LNCaP clone FGC (cell line): ENCODE data around the gene LIX1.

ENCODE experiments used
- DNase-seq: peaks from one replicate; pipeline ENCODE4 v3.0.0-alpha.2; 2011; ENCODE audit warnings: low read depth
- H3K4me3 ChIP-seq: 2 replicates; pipeline ENCODE4 v1.5.1; 2011; ENCODE audit warnings: mild to moderate bottlenecking, low read depth, low read length, control low read depth
- TF ChIP-seq, protein P1 (sequence below): IDR thresholded peaks from 2 replicates; pipeline ENCODE4 v1.5.1; 2012; ENCODE audit warnings: mild to moderate bottlenecking; ENCODE audit not compliant: control insufficient read depth, insufficient read depth; ENCODE audit errors: extremely low read depth

Gene LIX1

GRCh38 chr5:97097326-97098230 lies 44.8 kb downstream of the LIX1 start:
- no peak for DNase-seq
- no peak overlapping the region for H3K4me3 ChIP-seq
- TF ChIP-seq, protein P1, sequence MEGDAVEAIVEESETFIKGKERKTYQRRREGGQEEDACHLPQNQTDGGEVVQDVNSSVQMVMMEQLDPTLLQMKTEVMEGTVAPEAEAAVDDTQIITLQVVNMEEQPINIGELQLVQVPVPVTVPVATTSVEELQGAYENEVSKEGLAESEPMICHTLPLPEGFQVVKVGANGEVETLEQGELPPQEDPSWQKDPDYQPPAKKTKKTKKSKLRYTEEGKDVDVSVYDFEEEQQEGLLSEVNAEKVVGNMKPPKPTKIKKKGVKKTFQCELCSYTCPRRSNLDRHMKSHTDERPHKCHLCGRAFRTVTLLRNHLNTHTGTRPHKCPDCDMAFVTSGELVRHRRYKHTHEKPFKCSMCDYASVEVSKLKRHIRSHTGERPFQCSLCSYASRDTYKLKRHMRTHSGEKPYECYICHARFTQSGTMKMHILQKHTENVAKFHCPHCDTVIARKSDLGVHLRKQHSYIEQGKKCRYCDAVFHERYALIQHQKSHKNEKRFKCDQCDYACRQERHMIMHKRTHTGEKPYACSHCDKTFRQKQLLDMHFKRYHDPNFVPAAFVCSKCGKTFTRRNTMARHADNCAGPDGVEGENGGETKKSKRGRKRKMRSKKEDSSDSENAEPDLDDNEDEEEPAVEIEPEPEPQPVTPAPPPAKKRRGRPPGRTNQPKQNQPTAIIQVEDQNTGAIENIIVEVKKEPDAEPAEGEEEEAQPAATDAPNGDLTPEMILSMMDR, result no peak

DNA sequence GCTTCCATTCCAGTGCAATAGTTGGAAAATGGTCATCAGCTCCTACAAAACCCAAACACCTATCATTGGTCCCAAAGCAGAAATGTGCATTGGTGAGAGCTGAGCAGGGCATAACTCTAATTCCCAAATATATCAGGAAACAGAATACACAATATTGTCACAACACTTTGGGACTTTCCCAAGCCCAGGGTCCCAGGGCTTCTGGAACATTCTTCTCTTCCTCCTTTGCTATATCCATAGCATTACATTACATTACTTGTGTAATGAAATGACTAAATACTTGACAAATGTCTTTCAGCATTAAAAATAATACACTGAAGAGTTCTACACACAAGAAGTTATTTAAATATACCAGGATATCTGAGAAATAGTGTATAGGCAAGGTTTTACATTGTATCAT lies 45.6 kb downstream of the LIX1 start:
- DNase-seq, result no peak
- TF ChIP-seq, protein P1, result no peak
- no peak overlapping the region for H3K4me3 ChIP-seq

GRCh38 chr5:97096191-97096590 lies 46.2 kb downstream of the LIX1 start:
- no peak for DNase-seq
- TF ChIP-seq, protein P1, result no peak
- no peak overlapping the region for H3K4me3 ChIP-seq

GRCh38 chr5:97095318-97095732 lies 47.1 kb downstream of the LIX1 start:
- DNase-seq, result no peak
- TF ChIP-seq, protein P1, result no peak
- no peak overlapping the region for H3K4me3 ChIP-seq

GRCh38 chr5:97094579-97095317 lies 47.7 kb downstream of the LIX1 start:
- TF ChIP-seq, protein P1, result no peak
- no peak for DNase-seq
- no peak overlapping the region for H3K4me3 ChIP-seq

DNA sequence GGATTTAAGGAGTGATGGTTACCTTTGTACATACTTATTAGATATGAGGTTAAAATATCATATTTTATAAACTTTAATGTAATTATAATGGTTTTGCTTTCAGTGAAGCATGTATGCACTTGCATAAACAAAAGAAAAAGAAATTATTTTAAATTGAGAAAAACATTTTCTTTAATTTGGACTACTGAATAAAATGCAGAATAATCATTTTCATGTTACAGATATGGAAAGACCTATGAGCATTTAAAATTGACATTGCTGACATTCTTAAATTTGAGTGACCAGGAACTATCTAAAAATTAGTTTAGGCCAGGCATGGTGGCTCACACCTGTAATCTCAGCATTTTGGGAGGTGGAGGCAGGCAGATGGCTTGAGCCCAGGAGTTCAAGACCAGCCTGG lies 49.2 kb downstream of the LIX1 start:
- no peak overlapping the region for H3K4me3 ChIP-seq
- DNase-seq, result no peak
- TF ChIP-seq, protein P1, result no peak
